HCT116 (cell line): Measurements from ENCODE around the gene PDILT. TPM values are rescaled to one million over a fixed set of nuclear protein-coding genes. Genes with fewer than 3 reads are reported as not detected.

ENCODE experiments used
- ATAC-seq: fragments of 200-7000 bp; cut with Tn5 transposase; 2 replicates; pipeline ENCODE4 v1.9.1; 2020; ENCODE audit warnings: mild to moderate bottlenecking, moderate library complexity
- BruUV-seq: library from RNA; stranded (reverse); fragments of 400-500 nt; replicated peaks from 2 replicates; lab custom pipeline; 2021; lab: Mats Ljungman, UMichigan
- CTCF ChIA-PET: fragments of 300-600 bp; sonication (Branson Sonifier 250); formaldehyde crosslinking; loops from one replicate; lab custom pipeline; 2021; ENCODE audit warnings: antibody characterized with exemption; lab: Charles Lee
- POLR2A ChIA-PET: fragments of 300-600, 350-600 bp; sonication (Branson Sonifier 250); formaldehyde crosslinking; loops from one replicate; lab custom pipeline; 2021; ENCODE audit warnings: antibody characterized with exemption; lab: Charles Lee
- RAD21 ChIA-PET, 2 experiments: fragments of 300-600 bp; sonication (Branson Sonifier 250); formaldehyde crosslinking; loops; one replicate each; lab custom pipeline; 2023; ENCODE audit warnings: low total read pairs in 2 of 2; ENCODE audit not compliant: uncharacterized antibody in 2 of 2, unreplicated experiment in 2 of 2, low non-redundant PET in 1 of 2; lab: Charles Lee
- DNase-seq: peaks from one replicate; pipeline ENCODE4 v3.0.0-alpha.2; 2010; ENCODE audit warnings: low read depth, low spot score
- H2AFZ ChIP-seq: fragments of 200-600 bp; shearing (Covaris generic), sonication (generic); 2 replicates; pipeline ENCODE4 v1.6.1; 2017; ENCODE audit warnings: low read depth, mixed run types, mixed read lengths, antibody characterized with exemption, low read length; ENCODE audit not compliant: poor library complexity, severe bottlenecking
- H3K27ac ChIP-seq: 2 replicates; pipeline ENCODE4 v1.5.1; 2012; ENCODE audit warnings: low read depth, low read length
- H3K27me3 ChIP-seq: fragments of 200-600 bp; sonication (generic); 2 replicates; pipeline ENCODE4 v1.6.1; 2016; ENCODE audit warnings: mixed run types, low read length, mixed read lengths; ENCODE audit not compliant: insufficient read depth
- H3K36me3 ChIP-seq, 2 experiments: fragments of 200-500 bp in 1 of 2; fragments of 200-600 bp in 1 of 2; sonication (Bioruptor generic) in 1 of 2; sonication (generic) in 1 of 2; 2 replicates each; pipeline versions ENCODE4 v1.5.1 to v1.6.1; 2014 to 2016; ENCODE audit warnings: low read length in 2 of 2, inconsistent platforms in 1 of 2, mixed read lengths in 1 of 2, mixed run types in 1 of 2; ENCODE audit not compliant: insufficient read depth in 2 of 2, control insufficient read depth in 1 of 2
- H3K4me1 ChIP-seq, 2 experiments: fragments of 200-600 bp in 1 of 2; sonication (generic) in 1 of 2; 2 replicates each; pipeline versions ENCODE4 v1.5.1 to v1.6.1; 2012 to 2017; ENCODE audit warnings: low read length in 2 of 2, inconsistent platforms in 1 of 2, mild to moderate bottlenecking in 1 of 2, mixed read lengths in 1 of 2, mixed run types in 1 of 2, moderate library complexity in 1 of 2; ENCODE audit not compliant: insufficient read depth in 2 of 2, control insufficient read depth in 1 of 2
- H3K4me2 ChIP-seq: fragments of 200-600 bp; sonication (generic); 2 replicates; pipeline ENCODE4 v1.6.1; 2017; ENCODE audit warnings: mixed run types, low read length, mixed read lengths
- H3K4me3 ChIP-seq, 2 experiments: fragments of 200-600 bp in 1 of 2; sonication (generic) in 1 of 2; replicated peaks in 1 of 2; 2 replicates each; pipeline ENCODE4 v1.5.1; 2011 to 2016; ENCODE audit warnings: low read length in 2 of 2, control low read depth in 1 of 2, low read depth in 1 of 2, mild to moderate bottlenecking in 1 of 2, mixed read lengths in 1 of 2, mixed run types in 1 of 2
- H3K79me2 ChIP-seq: fragments of 200-600 bp; sonication (generic); 2 replicates; pipeline ENCODE4 v1.6.1; 2017; ENCODE audit warnings: mild to moderate bottlenecking, mixed run types, low read length, moderate library complexity, mixed read lengths; ENCODE audit not compliant: insufficient read depth
- H3K9ac ChIP-seq: fragments of 200-600 bp; sonication (generic); 2 replicates; pipeline ENCODE4 v1.6.1; 2016; ENCODE audit warnings: low read length, mixed read lengths
- H3K9me2 ChIP-seq: fragments of 200-600 bp; sonication (generic), shearing (Covaris generic); 2 replicates; pipeline ENCODE4 v1.6.1; 2017; ENCODE audit warnings: mixed run types, mild to moderate bottlenecking, moderate library complexity; ENCODE audit not compliant: insufficient read depth
- H3K9me3 ChIP-seq, 2 experiments: fragments of 200-500 bp in 1 of 2; fragments of 200-600 bp in 1 of 2; sonication (Bioruptor generic) in 1 of 2; sonication (generic) in 1 of 2; 2 replicates each; pipeline ENCODE4 v1.6.1; 2014 to 2017; ENCODE audit warnings: low read length in 2 of 2, mixed read lengths in 2 of 2, inconsistent platforms in 1 of 2, low read depth in 1 of 2, mild to moderate bottlenecking in 1 of 2, mixed run types in 1 of 2, moderate library complexity in 1 of 2; ENCODE audit not compliant: control insufficient read depth in 1 of 2, insufficient read depth in 1 of 2
- H4K20me1 ChIP-seq: fragments of 200-600 bp; sonication (generic), shearing (Covaris generic); 2 replicates; pipeline ENCODE4 v1.6.1; 2017; ENCODE audit warnings: mixed run types, mild to moderate bottlenecking, moderate library complexity; ENCODE audit not compliant: insufficient read depth
- CBX3 ChIP-seq: IDR thresholded peaks from 2 replicates; pipeline ENCODE4 v1.6.1; 2012; ENCODE audit warnings: low read depth
- CEBPB ChIP-seq: IDR thresholded peaks from 2 replicates; pipeline ENCODE4 v1.6.1; 2012; ENCODE audit warnings: low read depth
- EGR1 ChIP-seq: IDR thresholded peaks from 2 replicates; pipeline ENCODE4 v1.6.1; 2012; ENCODE audit warnings: low read depth
- ELF1 ChIP-seq: IDR thresholded peaks from 2 replicates; pipeline ENCODE4 v1.6.1; 2012; ENCODE audit warnings: low read depth, borderline replicate concordance
- FOSL1 ChIP-seq: IDR thresholded peaks from 2 replicates; pipeline ENCODE4 v1.6.1; 2012; ENCODE audit warnings: low read depth
- POLR2A ChIP-seq: IDR thresholded peaks from 2 replicates; pipeline ENCODE4 v1.7.0; 2011; ENCODE audit warnings: borderline replicate concordance; ENCODE audit not compliant: insufficient read depth, insufficient read length; ENCODE audit errors: extremely low read depth
- POLR2AphosphoS5 ChIP-seq: IDR thresholded peaks from 2 replicates; pipeline ENCODE4 v1.6.1; 2011; ENCODE audit warnings: mild to moderate bottlenecking, low read depth, low read length, moderate library complexity
- RAD21 ChIP-seq: IDR thresholded peaks from 2 replicates; pipeline ENCODE4 v1.6.1; 2012; ENCODE audit warnings: low read depth, mild to moderate bottlenecking
- REST ChIP-seq: IDR thresholded peaks from 2 replicates; pipeline ENCODE4 v1.6.1; 2012; ENCODE audit warnings: low read depth
- SIN3A ChIP-seq: IDR thresholded peaks from 2 replicates; pipeline ENCODE4 v1.6.1; 2012; ENCODE audit warnings: low read depth
- ZBTB33 ChIP-seq: IDR thresholded peaks from 2 replicates; pipeline ENCODE4 v1.6.1; 2011; ENCODE audit warnings: mild to moderate bottlenecking, low read length, moderate library complexity; ENCODE audit not compliant: insufficient replicate concordance; ENCODE audit errors: extremely low read depth
- ZFX ChIP-seq: fragments of 450-650 bp; IDR thresholded peaks from 2 replicates; pipeline ENCODE4 v1.6.1; 2017
- ZNF274 ChIP-seq: fragments of 200-500 bp; sonication (Bioruptor generic); IDR thresholded peaks from 2 replicates; pipeline ENCODE4 v1.6.1; 2014; ENCODE audit warnings: mild to moderate bottlenecking, low read depth, low read length, inconsistent platforms
- intact Hi-C: fragments of 100-400 bp; cut with micrococcal nuclease; formaldehyde crosslinking; loops from 2 replicates; pipeline ENCODE4 v1.10.0; 2022
- total RNA-seq: library from RNA; stranded (reverse); gene quantifications from one replicate; pipeline ENCODE4 v1.2.1, GENCODE V29; 2021; ENCODE audit not compliant: unreplicated experiment
- TF ChIP-seq, protein P1 (sequence below): IDR thresholded peaks from 2 replicates; pipeline ENCODE4 v1.6.1; 2012

Gene PDILT
- total RNA-seq, 1 experiment from 2014 or later = not detected

DNA sequence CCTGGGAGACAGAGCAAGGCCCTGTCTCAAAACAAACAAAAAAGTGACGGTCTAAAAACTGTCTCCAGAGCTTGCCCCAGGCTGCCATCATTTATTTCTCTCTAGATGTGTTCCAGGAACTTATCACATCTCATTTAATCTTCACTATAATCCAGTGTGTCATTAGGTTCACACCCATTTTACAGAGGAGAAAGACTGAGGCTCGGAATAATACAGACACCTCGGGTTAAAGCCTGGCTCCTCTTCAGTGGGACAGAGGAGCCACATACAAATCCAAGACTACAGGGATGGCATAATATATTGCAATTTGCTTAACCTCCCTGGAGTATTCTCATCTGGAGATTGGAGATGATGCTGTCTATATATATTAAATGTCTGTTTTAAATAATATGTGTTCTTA, 5.9 kb downstream of the PDILT start:
- BruUV-seq = no TSS peak
- Histone ChIP-seq H3K9ac (no peak overlapping the region), H3K9me3 (no peaks in the 10 kb centered on the region), H4K20me1 (no peaks in the 10 kb centered on the region), H3K36me3 (no peaks in the 10 kb centered on the region), H3K27me3 (no peaks in the 10 kb centered on the region; the same call in 1 of the 2 replicates), H3K79me2 (no peaks in the 10 kb centered on the region), H3K4me2 (no peak overlapping the region), H3K4me1 (no peaks in the 10 kb centered on the region; a peak in 1 of 4 replicates), H2AFZ (no peak overlapping the region), H3K4me3 (no peak overlapping the region), H3K27ac (no peak overlapping the region), H3K9me2 (no peaks in the 10 kb centered on the region)
- ATAC-seq = no peak
- ChIA-PET RAD21 (no interaction called here), POLR2A (no interaction called here), CTCF (no interaction called here)
- intact Hi-C loops = no loop called here
- TF ChIP-seq ZFX = no peak
- no peak for TF ChIP-seq CBX3
- no peak for TF ChIP-seq EGR1
- TF ChIP-seq RAD21 = no peak
- TF ChIP-seq CEBPB = no peak
- no peak for TF ChIP-seq FOSL1
- no peak for TF ChIP-seq ELF1
- TF ChIP-seq SIN3A = no peak
- no peak for DNase-seq

- H3K9ac ChIP-seq = no peak overlapping the region
- no peaks in the 10 kb centered on the region for H4K20me1 ChIP-seq
- CTCF ChIA-PET = interaction anchor here (1.3 kb wide), 1 partner anchor 12 kb away, joined by 4 read pairs; no protein-coding TSS in a partner anchor
- TF ChIP-seq ELF1 (no peak), ZNF274 (no peak), ZBTB33 (no peak), POLR2A (no peak), EGR1 (no peak), ZFX (no peak), REST (no peak), POLR2AphosphoS5 (no peak), CBX3 (no peak)
- TF ChIP-seq, protein P1, sequence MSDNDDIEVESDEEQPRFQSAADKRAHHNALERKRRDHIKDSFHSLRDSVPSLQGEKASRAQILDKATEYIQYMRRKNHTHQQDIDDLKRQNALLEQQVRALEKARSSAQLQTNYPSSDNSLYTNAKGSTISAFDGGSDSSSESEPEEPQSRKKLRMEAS = no peak
- TF ChIP-seq, all 23 proteins: peak for 0
- Histone ChIP-seq H3K4me3 (no peak overlapping the region), H3K79me2 (no peaks in the 10 kb centered on the region), H3K36me3 (no peaks in the 10 kb centered on the region), H2AFZ (no peak overlapping the region), H3K9me3 (no peaks in the 10 kb centered on the region), H3K4me2 (no peak overlapping the region), H3K9me2 (no peaks in the 10 kb centered on the region), H3K27ac (no peak overlapping the region), H3K4me1 (no peaks in the 10 kb centered on the region; a peak in 1 of 4 replicates), H3K27me3 (peaks cover 5% of the 10 kb centered on the region; the same call in 1 of the 2 replicates)
- intact Hi-C loops = no loop called here
- RAD21 ChIA-PET = no interaction called here
- no TSS peak for BruUV-seq
- no peak for DNase-seq
- POLR2A ChIA-PET = no interaction called here
- ATAC-seq = no peak
Observed at GRCh38 chr16:20397468-20398074, 7.0 kb downstream of the PDILT start.
